Kidney (tissue), 14 donors: ENCODE results near the gene RAF1. TPM values are rescaled to one million over a fixed set of nuclear protein-coding genes. Genes with fewer than 3 reads are reported as not detected.

ENCODE experiments used
- DNase-seq, 5 donors: peaks; one replicate each; pipeline ENCODE4 v3.0.0-alpha.2; 2013 to 2020
- FAIRE-seq: peaks from 2 replicates; lab custom pipeline; 2012; peaks lifted over from hg19 to GRCh38; lab: Jason Lieb, UNC
- H3K27ac ChIP-seq, 2 donors: one replicate each; pipeline ENCODE4 v1.7.0; 2013; ENCODE audit warnings: low read depth in 2 of 2, low read length in 2 of 2, inconsistent platforms in 1 of 2
- H3K27me3 ChIP-seq: one replicate; pipeline ENCODE4 v1.7.1; 2013; ENCODE audit warnings: low read length, inconsistent platforms; ENCODE audit not compliant: control insufficient read depth, insufficient read depth
- H3K36me3 ChIP-seq, 3 donors: one replicate each; pipeline versions ENCODE4 v1.7.0 to v1.7.1; 2013; ENCODE audit warnings: low read length in 3 of 3, control low read depth in 1 of 3, inconsistent platforms in 1 of 3; ENCODE audit not compliant: insufficient read depth in 3 of 3, control insufficient read depth in 2 of 3
- H3K4me1 ChIP-seq, 3 donors: one replicate each; pipeline versions ENCODE4 v1.7.0 to v1.7.1; 2013; ENCODE audit warnings: low read length in 3 of 3, inconsistent platforms in 1 of 3, low read depth in 1 of 3; ENCODE audit not compliant: control insufficient read depth in 2 of 3, insufficient read depth in 2 of 3
- H3K4me3 ChIP-seq, 3 donors: one replicate each; pipeline versions ENCODE4 v1.7.0 to v1.8.1; 2013; ENCODE audit warnings: low read length in 3 of 3, control low read depth in 1 of 3, inconsistent platforms in 1 of 3
- H3K9ac ChIP-seq, 3 donors: one replicate each; pipeline versions ENCODE4 v1.7.0 to v1.7.1; 2013; ENCODE audit warnings: low read length in 3 of 3, control low read depth in 1 of 3, inconsistent platforms in 1 of 3
- H3K9me3 ChIP-seq, 3 donors: one replicate each; pipeline versions ENCODE4 v1.7.0 to v1.7.1; 2013; ENCODE audit warnings: low read length in 3 of 3, control low read depth in 1 of 3, inconsistent platforms in 1 of 3; ENCODE audit not compliant: control insufficient read depth in 2 of 3, insufficient read depth in 1 of 3
- CTCF ChIP-seq: IDR thresholded peaks from 3 replicates; pipeline ENCODE4 v1.5.1; 2012; ENCODE audit warnings: mild to moderate bottlenecking, moderate library complexity, borderline replicate concordance; ENCODE audit not compliant: insufficient read depth; ENCODE audit errors: extremely low read depth
- intact Hi-C: fragments of 100-400 bp; cut with DNase I; formaldehyde crosslinking; loops from one replicate; pipeline ENCODE4 v1.11.1; 2022
- polyA plus RNA-seq: library from polyadenylated mRNA; stranded (reverse); fragments of 350-450 nt; fragmentation: Illumina TruSeq; extraction: RNeasy Lipid Tissue Mini Kit (QIAGEN cat#74804); gene quantifications from one replicate; pipeline ENCODE4 v1.2.3, GENCODE V29; 2014; ENCODE audit warnings: low read depth, low replicate concordance; ENCODE audit not compliant: insufficient read depth
- total RNA-seq: library from RNA; stranded (reverse); fragmentation: NEBNext Ultra II Directional; extraction: Animal tissue kit (Norgen Biotek cat#: 25700); gene quantifications from one replicate; pipeline ENCODE4 v1.2.1, GENCODE V29; 2021
- donor health status: control.
- donor health status: control.
- donor health status: control.
- donor health status: control.
- donor health status: control.
- donor health status: DM: yes; HTN: yes; CAD: no.
- donor health status: Normal renal cell carcinoma (clear cell type).

The RAF1 gene
- total and polyA plus RNA-seq, 2 donors from 2014 or later = 53.0 to 79.6 TPM

- no peaks in the 10 kb centered on the region for H3K27me3 ChIP-seq
- intact Hi-C loops = no loop called here
- H3K36me3 ChIP-seq = peaks cover 14 to 42% (median 38%) of the 10 kb centered on the region in 3 donors
- TF ChIP-seq CTCF = no peak
- DNase-seq (no peak), FAIRE-seq (no peak)
- no peaks in the 10 kb centered on the region for H3K9me3 ChIP-seq
- no peak overlapping the region for H3K4me3 ChIP-seq
- no peak overlapping the region for H3K9ac ChIP-seq
- no peak overlapping the region for H3K27ac ChIP-seq
- no peaks in the 10 kb centered on the region for H3K4me1 ChIP-seq
These were observed 94.1 kb downstream of the RAF1 start for GRCh38 chr3:12569836-12570235.

GRCh38 chr3:12568747-12569146 is 95.2 kb downstream of the RAF1 start:
- no peak for TF ChIP-seq CTCF
- intact Hi-C loops = no loop called here
- no peak for DNase-seq
- H3K27ac ChIP-seq = no peak overlapping the region
- FAIRE-seq = no peak
- H3K9me3 ChIP-seq = no peaks in the 10 kb centered on the region
- no peaks in the 10 kb centered on the region for H3K4me1 ChIP-seq
- H3K9ac ChIP-seq = no peak overlapping the region
- H3K36me3 ChIP-seq = peaks cover 9 to 31% (median 27%) of the 10 kb centered on the region in 3 donors
- H3K4me3 ChIP-seq = no peak overlapping the region
- no peaks in the 10 kb centered on the region for H3K27me3 ChIP-seq

GRCh38 chr3:12566976-12567375 is 96.9 kb downstream of the RAF1 start:
- Histone ChIP-seq H3K27ac (no peak overlapping the region), H3K36me3 (peaks cover 2 to 20% (median 18%) of the 10 kb centered on the region in 3 donors), H3K9ac (no peak overlapping the region), H3K27me3 (no peaks in the 10 kb centered on the region), H3K4me3 (no peak overlapping the region), H3K9me3 (no peaks in the 10 kb centered on the region), H3K4me1 (no peaks in the 10 kb centered on the region)
- DNase-seq = no peak
- intact Hi-C loops = no loop called here
- TF ChIP-seq CTCF = no peak
- FAIRE-seq = no peak

- intact Hi-C loops = no loop called here
These were observed 101.5 kb downstream of the RAF1 start for GRCh38 chr3:12562451-12562850.

More at GRCh38 chr3:12562451-12562850, 101.5 kb downstream of the RAF1 start:
- Histone ChIP-seq H3K4me3 (no peak overlapping the region), H3K27me3 (no peaks in the 10 kb centered on the region), H3K9ac (no peak overlapping the region), H3K36me3 (no peaks in the 10 kb centered on the region), H3K9me3 (no peaks in the 10 kb centered on the region), H3K4me1 (peaks cover 0 to 19% (median 8%) of the 10 kb centered on the region in 3 donors), H3K27ac (no peak overlapping the region)
- DNase-seq = no peak
- TF ChIP-seq CTCF = no peak
- FAIRE-seq = no peak
